Cardiac atrium fibroblast (primary cell): Measurements from ENCODE around the gene RREB1. TPM values are rescaled to one million over a fixed set of nuclear protein-coding genes. Genes with fewer than 3 reads are reported as not detected.

Source experiments
- total RNA-seq: library from RNA; depleted of rRNA; stranded (reverse); fragments of >200 nt; gene quantifications from 2 replicates; pipeline ENCODE4 v1.2.3, GENCODE V29; 2015

Gene RREB1, protein sequence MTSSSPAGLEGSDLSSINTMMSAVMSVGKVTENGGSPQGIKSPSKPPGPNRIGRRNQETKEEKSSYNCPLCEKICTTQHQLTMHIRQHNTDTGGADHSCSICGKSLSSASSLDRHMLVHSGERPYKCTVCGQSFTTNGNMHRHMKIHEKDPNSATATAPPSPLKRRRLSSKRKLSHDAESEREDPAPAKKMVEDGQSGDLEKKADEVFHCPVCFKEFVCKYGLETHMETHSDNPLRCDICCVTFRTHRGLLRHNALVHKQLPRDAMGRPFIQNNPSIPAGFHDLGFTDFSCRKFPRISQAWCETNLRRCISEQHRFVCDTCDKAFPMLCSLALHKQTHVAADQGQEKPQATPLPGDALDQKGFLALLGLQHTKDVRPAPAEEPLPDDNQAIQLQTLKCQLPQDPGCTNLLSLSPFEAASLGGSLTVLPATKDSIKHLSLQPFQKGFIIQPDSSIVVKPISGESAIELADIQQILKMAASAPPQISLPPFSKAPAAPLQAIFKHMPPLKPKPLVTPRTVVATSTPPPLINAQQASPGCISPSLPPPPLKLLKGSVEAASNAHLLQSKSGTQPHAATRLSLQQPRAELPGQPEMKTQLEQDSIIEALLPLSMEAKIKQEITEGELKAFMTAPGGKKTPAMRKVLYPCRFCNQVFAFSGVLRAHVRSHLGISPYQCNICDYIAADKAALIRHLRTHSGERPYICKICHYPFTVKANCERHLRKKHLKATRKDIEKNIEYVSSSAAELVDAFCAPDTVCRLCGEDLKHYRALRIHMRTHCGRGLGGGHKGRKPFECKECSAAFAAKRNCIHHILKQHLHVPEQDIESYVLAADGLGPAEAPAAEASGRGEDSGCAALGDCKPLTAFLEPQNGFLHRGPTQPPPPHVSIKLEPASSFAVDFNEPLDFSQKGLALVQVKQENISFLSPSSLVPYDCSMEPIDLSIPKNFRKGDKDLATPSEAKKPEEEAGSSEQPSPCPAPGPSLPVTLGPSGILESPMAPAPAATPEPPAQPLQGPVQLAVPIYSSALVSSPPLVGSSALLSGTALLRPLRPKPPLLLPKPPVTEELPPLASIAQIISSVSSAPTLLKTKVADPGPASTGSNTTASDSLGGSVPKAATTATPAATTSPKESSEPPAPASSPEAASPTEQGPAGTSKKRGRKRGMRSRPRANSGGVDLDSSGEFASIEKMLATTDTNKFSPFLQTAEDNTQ (N-terminal part only)
- total RNA-seq, result 10.5 and 11.7 TPM in 2 replicates

DNA sequence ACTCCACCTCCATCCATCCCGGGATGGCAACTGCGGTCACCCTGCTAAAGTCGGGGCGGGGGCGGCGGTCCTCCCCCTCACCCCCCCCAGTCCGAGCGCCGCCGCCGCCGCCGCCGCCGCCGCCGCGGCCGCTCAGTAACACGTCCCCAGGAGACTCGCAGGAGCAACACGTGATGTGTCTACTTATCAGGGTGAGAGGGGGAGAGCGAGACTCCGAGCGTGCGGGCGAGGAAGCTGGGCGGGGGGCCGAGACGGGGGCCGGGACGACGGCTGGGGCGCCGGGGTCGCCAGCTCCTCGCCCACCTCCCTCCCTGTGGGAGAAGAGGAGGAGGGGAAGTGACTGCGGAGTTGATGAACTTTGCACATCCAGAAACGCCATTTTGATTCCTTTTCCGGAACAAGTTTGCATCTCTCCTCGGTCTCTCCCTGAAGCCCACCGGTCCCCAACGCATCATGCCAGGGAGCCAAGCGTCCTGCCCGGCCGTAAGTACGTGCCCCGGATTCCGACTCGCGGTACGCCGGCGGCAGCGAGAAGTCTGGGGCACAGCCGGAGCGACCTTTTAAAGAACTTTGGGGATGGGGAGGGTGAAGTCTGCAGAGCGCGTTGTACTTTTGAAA, at the start of gene RREB1:
RREB1 (plus strand) TSS at position 384 of the 618 bp plus-strand sequence. CDS start 73,951 bp downstream, outside the sequence.

Other genes starting within 250 kb of the RREB1 start
- 117 and 151 TPM in 2 replicates for gene SSR1, start 205.2 kb downstream of the RREB1 start, total RNA-seq